Gastrocnemius medialis (tissue), 4 donors: ENCODE results near the gene SLC17A2.

Experiments used
- POLR2A ChIP-seq, 2 donors: fragments of 450-650 bp; IDR thresholded peaks; one replicate each; pipeline ENCODE4 v1.6.1; 2017; ENCODE audit warnings: antibody characterized with exemption in 2 of 2, mild to moderate bottlenecking in 2 of 2, moderate library complexity in 2 of 2
- TF ChIP-seq, protein P1 (sequence below), 5 experiments: fragments of 450-650 bp in 3 of 5; fragments of 200-600 bp in 2 of 5; sonication (generic) in 2 of 5; IDR thresholded peaks in 4 of 5; conservative IDR thresholded peaks in 1 of 5; 1 replicate in 4 of 5; 2 replicates in 1 of 5; pipeline ENCODE4 v1.5.1; 2016 to 2019; ENCODE audit warnings: antibody characterized with exemption in 5 of 5, mild to moderate bottlenecking in 3 of 5, moderate library complexity in 3 of 5

DNA sequence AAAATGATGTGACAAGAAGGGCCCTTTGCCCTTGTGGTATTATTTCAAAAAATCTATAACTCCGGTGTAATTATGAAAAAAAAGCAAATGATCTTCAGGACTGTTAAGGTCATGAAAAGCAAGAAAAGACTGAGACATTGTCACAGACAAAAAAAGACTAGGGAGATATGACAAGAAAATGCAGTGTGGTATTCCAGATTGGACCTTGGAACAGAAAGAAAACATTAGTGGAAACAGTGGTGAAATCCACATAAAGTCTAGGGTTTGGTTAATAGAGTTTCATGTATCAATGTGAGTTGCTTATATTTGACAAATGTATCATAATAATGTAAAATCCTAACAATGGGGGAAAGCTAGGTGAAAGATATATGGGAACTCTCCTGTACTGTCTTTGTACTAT, 29.6 kb downstream of the SLC17A2 start:
- TF ChIP-seq, protein P1, sequence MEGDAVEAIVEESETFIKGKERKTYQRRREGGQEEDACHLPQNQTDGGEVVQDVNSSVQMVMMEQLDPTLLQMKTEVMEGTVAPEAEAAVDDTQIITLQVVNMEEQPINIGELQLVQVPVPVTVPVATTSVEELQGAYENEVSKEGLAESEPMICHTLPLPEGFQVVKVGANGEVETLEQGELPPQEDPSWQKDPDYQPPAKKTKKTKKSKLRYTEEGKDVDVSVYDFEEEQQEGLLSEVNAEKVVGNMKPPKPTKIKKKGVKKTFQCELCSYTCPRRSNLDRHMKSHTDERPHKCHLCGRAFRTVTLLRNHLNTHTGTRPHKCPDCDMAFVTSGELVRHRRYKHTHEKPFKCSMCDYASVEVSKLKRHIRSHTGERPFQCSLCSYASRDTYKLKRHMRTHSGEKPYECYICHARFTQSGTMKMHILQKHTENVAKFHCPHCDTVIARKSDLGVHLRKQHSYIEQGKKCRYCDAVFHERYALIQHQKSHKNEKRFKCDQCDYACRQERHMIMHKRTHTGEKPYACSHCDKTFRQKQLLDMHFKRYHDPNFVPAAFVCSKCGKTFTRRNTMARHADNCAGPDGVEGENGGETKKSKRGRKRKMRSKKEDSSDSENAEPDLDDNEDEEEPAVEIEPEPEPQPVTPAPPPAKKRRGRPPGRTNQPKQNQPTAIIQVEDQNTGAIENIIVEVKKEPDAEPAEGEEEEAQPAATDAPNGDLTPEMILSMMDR (IDR thresholded peaks at IDR 0.05 in 4 of 5, conservative IDR thresholded peaks at IDR 0.05 in 1 of 5), result no peak
- no peak for TF ChIP-seq POLR2A (IDR thresholded peaks at IDR 0.05)
